GM12892 (cell line): ENCODE results near the gene GNA12.
"Not testable (repeated sequence)": the region's sequence is repeated elsewhere in the genome, so short reads cannot be mapped to it uniquely, and the experiment has no call there.

Experiments used
- DNase-seq: peaks from one replicate; pipeline ENCODE4 v3.0.0; 2011; ENCODE audit not compliant: insufficient read length
- FAIRE-seq: peaks from 2 replicates; lab custom pipeline; 2011; peaks lifted over from hg19 to GRCh38; lab: Jason Lieb, UNC
- POLR2A ChIP-seq: IDR thresholded peaks from 2 replicates; pipeline ENCODE4 v1.6.1; 2011; ENCODE audit warnings: low read depth, low read length, control low read depth
- POLR2AphosphoS5 ChIP-seq: IDR thresholded peaks from 2 replicates; pipeline ENCODE4 v1.6.1; 2011; ENCODE audit warnings: low read depth, low read length, control low read depth
- TAF1 ChIP-seq: IDR thresholded peaks from 2 replicates; pipeline ENCODE4 v1.6.1; 2011; ENCODE audit warnings: low read depth, mild to moderate bottlenecking, control low read depth, low read length, borderline replicate concordance

Gene GNA12

DNA sequence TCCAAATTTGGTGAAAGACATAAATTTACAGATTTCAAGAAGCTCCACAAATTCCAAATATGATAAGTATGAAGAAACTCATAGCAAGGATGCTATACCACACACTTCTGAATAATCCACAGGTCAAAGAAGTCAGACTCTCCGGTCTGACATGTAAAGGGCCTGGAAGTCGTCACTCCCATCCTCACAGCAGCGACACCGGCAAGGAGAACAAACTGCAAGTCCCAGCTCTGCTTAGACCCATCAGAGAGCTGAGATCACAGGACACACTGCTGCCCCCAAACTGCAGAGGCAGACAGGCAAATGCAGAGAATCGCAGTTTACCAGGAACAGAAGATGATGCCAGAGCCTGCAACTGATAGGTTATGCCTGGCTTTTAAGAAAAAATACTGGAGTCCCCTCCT lies 94.1 kb downstream of the GNA12 start:
- TF ChIP-seq POLR2AphosphoS5: no peak
- no peak for TF ChIP-seq TAF1
- TF ChIP-seq POLR2A: no peak
- no peak for FAIRE-seq
- no peak for DNase-seq

DNA sequence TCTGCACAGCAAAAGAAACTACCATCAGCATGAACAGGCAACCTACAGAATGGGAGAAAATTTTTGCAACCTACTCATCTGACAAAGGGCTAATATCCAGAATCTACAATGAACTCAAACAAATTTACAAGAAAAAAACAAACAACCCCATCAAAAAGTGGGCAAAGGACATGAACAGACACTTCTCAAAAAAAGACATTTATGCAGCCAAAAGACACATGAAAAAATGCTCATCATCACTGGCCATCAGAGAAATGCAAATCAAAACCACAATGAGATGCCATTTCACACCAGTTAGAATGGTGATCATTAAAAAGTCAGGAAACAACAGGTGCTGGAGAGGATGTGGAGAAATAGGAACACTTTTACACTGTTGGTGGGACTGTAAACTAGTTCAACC lies 95.4 kb downstream of the GNA12 start:
- not testable (repeated sequence) for FAIRE-seq, DNase-seq

DNA sequence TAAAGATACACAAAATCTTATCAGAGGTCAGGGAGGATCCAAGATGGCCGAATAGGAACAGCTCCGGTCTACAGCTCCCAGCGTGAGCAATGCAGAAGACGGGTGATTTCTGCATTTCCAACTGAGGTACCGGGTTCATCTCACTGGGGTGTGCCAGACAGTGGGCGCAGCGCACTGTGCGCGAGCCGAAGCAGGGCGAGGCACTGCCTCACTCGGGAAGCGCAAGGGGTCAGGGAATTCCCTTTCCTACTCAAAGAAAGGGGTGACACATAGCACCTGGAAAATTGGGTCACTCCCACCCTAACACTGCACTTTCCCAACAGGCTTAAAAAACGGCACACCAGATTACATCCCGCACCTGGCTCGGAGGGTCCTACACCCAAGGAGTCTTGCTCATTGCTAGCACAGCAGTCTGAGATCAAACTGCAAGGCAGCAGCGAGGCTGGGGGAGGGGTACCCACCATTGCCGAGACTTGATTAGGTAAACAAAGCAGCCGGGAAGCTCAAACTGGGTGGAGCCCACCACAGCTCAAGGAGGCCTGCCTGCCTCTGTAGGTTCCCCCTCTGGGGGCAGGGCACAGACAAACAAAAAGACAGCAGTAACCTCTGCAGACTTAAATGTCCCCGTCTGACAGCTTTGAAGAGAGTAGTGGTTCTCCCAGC lies 100.5 kb downstream of the GNA12 start:
- FAIRE-seq, DNase-seq: not testable (repeated sequence)

DNA sequence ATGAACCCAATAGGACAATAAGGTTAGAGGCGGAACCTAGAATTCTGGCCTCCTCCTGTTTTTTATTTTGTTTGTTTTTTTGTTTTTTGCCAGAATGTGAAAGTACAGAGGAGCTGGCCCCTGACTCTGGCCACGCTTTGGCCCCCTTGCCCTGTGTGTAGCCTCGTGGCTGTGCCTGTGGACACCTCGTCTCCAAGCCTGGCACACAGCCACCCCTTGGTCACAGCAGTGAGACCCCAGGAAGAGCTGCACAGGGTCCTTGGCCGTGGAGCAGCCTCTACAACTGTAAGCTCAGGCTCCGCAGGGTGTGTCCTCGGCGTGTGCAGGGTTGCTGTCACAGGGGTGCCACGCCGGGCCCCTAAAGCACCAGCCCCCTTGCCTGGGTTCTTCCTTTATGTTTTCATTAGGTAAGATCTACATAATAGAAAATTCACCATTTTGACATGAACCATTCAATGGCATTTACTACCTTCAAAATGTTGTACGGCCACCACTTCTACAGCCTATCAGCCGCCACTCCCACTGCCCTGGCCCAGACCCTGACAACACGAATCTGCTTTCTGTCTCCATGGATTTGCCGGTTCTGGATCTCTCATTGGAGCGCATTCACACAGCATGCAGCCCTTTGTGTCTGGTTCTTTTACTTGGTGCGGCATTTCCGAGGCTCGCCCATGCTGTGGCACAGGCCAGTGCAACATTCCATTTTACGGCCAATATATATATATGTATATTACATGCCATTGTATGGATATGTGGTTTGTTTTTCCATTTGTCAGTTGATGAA lies 105.2 kb downstream of the GNA12 start:
- DNase-seq (no peak), FAIRE-seq (no peak)
- TF ChIP-seq POLR2AphosphoS5 (no peak), TAF1 (no peak)

DNA sequence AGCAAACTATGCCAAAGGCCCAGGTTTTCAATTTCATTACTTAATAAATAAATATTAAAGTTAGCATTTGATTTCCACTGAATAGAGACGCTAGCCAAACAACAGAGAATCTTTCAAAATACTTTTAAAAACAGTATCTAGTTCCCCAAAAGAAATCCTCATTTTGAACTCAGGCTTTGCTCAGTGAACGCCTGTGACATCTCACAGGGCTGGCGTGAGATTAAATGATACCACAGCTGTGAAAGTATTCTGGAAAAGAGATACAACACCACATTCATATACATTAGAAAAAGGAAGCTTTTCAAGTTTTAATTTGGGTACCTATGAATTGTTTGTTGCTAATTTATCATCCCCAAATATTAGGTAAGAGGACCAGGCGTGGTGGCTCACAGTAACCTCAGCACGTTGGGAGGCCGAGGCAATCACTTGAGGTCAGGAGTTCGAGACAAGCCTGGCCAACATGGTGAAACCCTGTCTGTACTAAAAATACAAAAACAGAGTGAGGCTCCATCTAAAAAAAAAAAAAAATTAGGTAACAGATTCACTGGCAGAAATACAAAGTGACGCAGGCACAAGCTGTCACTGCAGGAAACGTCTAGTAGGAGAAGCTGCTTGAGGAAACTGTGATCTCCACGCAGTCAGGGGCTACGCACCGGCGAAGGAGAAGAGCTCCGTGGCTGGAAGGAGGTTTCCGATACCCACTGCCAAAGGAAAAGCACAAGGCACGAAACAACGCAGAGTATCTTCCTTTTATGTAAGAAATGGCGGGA lies 106.2 kb downstream of the GNA12 start:
- TF ChIP-seq TAF1 (no peak), POLR2A (no peak), POLR2AphosphoS5 (no peak)
- no peak for FAIRE-seq
- DNase-seq: no peak

DNA sequence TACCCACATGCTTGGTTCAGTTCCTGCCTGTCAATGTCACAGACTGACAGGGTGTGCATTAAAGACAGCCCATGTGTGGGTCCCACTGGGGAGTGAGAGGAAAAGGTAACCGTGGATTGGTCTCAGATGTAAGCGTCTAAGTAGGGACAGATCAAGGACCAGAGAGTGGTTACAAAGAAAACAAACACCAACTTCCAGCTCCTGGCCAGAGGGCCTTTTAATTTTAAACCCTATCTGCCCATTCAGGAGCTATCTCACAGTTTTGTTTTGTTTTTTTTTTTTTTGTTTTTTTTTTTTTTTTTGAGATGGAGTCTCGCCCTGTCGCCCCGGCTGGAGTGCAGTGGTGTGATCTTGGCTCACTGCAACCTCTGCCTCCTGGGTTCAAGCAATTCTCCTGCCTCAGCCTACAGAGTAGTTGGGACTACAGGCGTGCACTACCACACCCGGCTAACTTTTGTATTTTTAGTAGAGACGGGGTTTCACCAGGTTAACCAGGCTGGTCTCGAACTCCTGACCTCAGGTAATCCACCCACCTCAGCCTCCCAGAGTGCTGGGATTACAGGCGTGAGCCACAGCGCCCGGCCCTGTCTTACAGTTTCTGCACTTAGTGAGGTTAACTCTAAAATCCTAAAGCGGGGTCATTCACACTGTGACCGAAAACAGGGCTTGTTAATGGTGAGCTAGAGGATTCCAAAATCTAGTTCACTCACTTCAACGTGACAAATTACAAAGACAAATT lies 106.9 kb downstream of the GNA12 start:
- not testable (repeated sequence) for FAIRE-seq

DNA sequence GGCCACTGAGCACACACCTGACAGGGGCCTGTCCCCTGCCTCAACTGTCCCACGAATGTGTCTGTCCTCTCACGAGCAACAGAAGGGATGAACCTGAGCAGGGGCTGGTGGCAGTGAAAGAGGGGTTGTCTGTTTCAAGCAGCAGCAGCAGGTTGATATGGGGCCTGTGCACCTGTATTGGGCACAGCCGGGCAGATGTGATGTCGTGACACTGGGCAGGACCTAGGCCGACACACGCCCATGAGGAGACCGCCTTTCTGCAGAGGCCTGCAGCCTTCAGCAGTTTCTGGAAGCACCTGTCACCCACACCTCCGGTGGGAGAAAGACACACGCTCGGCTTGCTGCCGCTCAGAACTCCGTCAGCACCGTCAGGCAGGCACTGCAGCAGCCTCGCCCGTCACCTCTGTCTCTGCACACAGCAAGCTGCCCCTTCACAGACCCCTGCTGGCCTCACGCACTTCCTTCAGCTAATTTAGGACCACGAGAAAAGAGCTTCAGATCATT lies 107.6 kb downstream of the GNA12 start:
- DNase-seq: no peak

More for the DNA sequence above, 106.9 kb downstream of the GNA12 start:
- DNase-seq: not testable (repeated sequence)

DNA sequence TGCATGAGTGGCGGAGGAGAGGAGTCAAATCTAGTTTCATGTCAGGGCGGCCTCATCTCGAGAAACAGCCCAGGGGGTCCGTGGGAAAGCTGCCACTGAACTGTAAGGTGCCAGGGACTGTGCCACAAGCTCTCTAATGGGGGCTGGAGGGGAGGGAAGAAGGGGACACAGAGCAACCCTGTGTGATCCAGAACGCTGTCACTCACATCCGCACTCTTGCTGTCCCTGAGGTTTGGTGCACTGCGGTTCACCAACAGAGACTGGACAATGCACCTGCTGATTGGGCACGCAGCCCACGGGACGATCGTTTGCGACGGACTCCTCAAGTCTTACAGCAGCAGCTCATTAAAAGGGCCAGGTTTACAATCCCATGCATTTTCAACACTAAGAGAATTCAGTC lies 108.4 kb downstream of the GNA12 start:
- no peak for FAIRE-seq
- DNase-seq: no peak
- TF ChIP-seq POLR2AphosphoS5 (no peak), TAF1 (no peak), POLR2A (no peak)

More for the DNA sequence above, 107.6 kb downstream of the GNA12 start:
- FAIRE-seq: no peak
- TF ChIP-seq TAF1: no peak
- TF ChIP-seq POLR2A: no peak
- no peak for TF ChIP-seq POLR2AphosphoS5

DNA sequence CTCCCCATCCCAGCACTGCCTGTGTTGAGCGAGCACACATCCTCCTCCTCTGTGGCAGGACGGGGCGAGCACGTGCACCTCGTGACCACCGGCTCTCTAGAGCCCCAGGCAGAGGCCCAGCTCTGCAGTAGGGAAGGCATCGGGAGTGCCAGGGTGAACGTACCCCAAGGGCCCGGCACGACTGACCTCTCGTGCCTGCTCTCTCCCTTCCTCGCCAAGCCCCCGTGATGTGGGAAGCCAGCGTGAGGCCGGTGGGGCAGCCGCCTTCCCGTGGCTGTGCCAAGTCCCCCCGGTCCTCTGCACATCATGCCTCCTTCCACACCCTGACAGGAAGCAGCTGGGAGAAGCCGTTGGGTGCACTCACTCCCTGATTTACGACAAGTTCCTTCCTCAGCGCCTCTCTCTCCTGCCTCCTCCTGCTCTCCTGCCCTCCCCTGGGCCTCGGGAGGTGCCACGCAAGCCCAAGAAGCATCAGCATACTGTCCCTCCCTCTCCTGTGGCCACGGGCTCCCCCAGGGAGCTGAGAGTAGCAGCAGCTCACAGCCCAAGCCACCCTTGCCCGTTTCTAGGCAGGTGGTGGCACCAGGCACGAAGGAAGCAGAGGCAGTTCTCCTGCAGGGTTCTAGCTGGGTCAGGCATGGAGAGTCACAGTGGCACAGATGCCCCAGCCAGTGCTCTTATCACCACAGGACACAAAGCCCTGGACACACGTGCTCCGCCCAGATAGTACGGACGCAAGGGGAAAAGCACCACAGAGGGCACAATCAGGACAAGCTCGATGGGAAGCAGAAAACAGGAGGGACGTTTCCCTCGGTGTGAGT lies 109.1 kb downstream of the GNA12 start:
- no peak for FAIRE-seq
- TF ChIP-seq POLR2A (no peak), TAF1 (no peak), POLR2AphosphoS5 (no peak)
- no peak for DNase-seq

DNA sequence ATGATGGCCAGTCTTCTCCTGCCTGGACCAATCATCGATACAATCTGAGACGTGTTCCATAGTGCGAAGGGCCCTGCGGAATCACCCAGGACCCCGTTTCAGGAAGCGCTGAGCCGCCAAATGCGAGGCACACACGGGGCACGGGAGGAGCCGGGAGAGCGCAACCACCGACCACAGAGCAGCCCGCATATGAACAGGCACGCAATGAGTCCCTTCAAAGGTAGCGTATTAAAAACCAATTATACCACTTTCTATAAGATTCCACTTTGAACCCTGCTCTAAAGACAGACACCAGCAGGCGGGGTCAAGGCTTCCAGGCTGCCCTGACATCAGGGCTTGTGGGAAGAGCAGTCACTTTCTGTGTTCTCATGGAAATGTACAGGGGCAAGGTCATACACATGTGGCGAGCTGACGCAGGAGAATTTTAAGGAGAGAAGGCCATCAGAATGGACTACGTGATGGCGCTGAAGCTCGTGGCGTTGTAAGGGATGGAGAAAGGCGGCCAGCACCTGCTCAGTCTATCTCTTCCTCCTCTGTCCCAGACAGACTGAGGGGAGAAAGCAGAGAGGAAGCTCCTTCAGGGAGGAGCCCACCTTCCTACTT lies 109.9 kb downstream of the GNA12 start:
- DNase-seq (no peak), FAIRE-seq (no peak)
- no peak for TF ChIP-seq POLR2AphosphoS5
- TF ChIP-seq TAF1: no peak
- no peak for TF ChIP-seq POLR2A
